GM21737 (cell line): ENCODE measurements around the gene CGNL1.

Experiments used
- ATAC-seq: cut with Tn5 transposase; IDR thresholded peaks from one replicate; pipeline ENCODE4 v1.9.1; 2021; ENCODE audit warnings: mild to moderate bottlenecking, moderate library complexity; ENCODE audit not compliant: unreplicated experiment

CGNL1 gene

GRCh38 chr15:57565311-57565710, 189.0 kb downstream of the CGNL1 start:
- ATAC-seq, result no peak

GRCh38 chr15:57566834-57567233, 190.5 kb downstream of the CGNL1 start:
- ATAC-seq, result no peak

- no peak for ATAC-seq
These were observed 191.6 kb downstream of the CGNL1 start for GRCh38 chr15:57567891-57568290.

DNA sequence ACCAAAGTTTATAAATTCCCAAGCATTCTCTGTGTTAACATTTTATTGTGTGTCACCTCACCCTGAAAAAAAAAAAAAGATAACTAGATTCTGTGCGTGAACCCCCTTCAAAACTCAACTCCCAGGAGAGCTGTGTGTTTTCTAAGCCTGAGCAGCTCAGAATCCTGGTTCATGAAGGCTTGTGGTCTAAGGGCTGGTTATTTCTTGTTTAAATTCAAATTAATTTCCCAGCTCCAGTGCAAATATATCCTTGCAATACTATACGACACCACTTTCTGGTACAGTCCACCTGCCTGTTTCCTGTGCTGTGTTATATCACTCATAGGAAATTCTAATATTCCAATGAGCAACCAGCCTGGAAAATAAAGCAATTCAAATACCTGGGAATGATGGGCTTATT, 192.0 kb downstream of the CGNL1 start:
- ATAC-seq, result no peak

DNA sequence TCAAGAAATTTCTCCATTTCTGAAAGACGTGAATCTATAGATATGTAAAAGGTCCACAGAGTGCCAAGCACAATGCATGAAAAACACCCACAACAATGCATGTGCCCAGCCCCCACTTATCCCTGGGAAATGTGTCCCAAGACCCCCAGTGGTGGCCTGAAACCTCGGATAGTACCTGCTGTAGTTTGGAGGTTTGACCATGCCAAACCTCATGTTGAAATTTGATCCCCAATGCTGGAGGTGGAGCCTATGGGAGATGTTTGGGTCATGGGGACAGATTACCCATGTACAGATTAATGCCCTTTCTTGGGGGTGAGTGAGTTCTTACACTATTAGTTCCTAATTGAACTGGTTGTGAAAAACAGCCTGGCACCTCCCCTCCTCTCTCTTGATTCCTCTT, 194.0 kb downstream of the CGNL1 start:
- no peak for ATAC-seq

- ATAC-seq, result no peak
These were observed 194.7 kb downstream of the CGNL1 start for GRCh38 chr15:57570994-57571393.

DNA sequence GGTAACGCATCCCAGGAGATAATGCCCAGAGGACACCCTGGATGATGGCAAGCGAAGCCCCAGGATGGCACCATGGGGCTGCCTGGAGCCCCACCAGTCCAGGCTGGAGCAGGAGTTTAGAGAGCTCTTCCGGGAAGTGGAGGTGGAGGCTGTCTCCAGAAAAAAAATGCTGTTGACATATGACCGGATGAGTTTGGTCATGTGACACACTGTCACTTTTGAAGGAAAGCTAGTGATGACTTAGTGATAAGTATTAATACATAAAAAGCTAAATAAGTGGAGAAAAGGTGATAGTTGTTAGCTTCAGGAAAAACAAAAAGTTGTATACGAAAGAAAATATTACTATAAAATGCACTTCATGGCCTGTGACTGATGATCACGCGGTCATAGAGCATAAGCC, 195.4 kb downstream of the CGNL1 start:
- no peak for ATAC-seq

GRCh38 chr15:57572468-57572867, 196.2 kb downstream of the CGNL1 start:
- ATAC-seq, result no peak

- no peak for ATAC-seq
These were observed 196.8 kb downstream of the CGNL1 start for GRCh38 chr15:57573151-57573550.

DNA sequence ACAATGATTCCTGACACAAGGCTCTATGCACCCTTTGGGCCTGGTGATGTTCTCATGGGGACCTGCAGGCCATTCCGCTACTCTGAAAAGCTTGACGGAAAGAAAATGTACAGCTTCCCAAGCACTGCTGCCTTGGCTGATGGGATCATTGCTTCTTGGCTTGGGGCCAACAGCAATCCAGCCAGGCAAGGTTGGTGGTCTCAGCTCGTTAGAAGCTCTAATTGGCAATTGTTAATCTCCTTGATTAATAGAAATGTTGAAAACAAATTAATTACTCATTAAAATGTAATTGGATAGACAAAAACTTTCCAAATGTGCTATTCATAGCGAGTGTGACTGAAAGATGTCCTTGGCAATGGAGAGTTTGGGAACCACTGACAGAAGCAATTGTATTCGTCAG, 199.1 kb downstream of the CGNL1 start:
- ATAC-seq, result no peak

DNA sequence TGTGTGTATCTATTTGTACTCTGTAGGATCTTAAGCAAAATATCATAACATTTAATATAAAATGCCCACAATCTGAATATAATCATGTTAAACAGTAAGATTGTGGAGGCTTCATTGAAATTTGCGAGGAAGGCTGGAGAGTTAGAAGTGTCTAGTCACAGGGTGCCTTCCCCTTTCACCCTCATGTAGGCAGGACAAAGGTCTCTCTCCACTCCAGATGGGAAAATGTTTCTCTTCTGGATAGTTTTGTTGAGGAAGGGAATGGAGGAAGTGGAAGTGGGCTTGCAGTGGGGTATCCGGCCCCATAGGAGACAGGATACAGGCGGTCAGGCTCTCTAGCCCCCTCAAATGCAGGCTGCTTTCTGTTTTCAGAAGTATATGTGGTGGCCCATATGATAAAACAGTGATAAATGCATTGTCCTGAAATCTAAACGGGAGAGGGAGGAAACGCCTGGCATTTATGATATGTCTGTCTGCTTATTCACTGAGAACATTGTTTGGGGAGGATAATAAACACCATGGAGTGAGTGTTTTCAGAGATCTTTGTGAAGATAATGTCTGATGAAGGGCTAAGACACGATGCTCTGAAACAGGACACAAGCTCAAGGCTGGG, 202.1 kb downstream of the CGNL1 start:
- ATAC-seq, result no peak

DNA sequence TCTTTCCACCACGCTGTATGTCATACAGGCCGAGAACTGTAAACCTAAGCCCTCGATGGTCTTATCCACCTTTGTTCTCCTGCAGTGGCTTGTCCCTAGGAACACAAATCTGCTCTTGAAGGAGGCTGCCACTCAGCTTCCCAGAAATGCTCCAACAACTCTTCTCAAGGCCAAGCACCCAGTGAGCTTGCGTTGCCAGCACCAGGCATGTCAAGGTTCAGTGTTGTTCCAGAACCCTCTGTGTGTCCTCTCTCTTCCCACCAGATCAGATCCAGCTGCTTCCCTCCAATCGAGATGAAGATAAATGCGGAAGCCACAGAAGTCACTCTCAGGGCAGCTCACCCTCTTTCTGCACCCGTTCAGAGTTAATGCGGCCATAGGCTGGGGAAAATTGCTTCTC, 204.1 kb downstream of the CGNL1 start:
- ATAC-seq, result no peak

GRCh38 chr15:57580866-57581265, 204.6 kb downstream of the CGNL1 start:
- no peak for ATAC-seq

DNA sequence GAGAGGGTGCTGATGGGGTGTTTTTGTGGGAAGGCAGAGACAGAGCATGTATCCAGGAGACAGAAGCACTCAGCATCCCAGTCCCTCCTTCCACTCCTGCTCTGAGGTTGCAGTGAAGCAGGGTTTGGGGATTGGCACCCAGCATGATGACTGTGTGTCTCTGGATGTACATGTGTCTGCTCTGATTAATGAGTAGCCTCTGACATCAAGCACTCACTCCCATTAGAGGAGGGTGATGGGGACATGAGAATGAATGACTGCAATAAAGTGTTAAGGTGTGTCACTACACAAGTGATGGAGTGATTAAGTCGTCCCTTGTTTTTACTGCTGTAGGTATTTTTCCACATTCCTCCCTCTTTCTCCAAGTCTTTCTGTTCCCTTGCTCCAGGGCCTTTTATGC, 205.8 kb downstream of the CGNL1 start:
- ATAC-seq, result no peak

GRCh38 chr15:57583282-57583681, 207.0 kb downstream of the CGNL1 start:
- ATAC-seq, result no peak

DNA sequence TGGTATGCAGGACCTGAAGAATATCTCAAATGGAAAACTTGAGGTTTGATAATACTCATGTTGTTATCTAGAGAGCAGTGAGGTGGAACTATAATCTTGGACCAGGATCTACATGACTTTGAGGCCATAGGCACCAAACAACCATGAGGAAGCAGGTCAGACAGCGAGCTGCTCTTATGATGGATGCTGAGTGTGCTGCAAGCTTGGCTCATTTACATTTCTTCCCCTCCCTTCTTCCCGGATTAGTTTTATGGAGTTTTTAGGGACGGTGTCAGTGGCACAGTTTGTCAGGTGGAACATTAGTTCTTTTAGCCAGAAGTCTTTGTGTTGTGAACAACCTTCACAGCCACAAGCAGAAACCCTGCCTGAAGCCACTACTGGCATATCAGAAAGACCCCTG, 207.4 kb downstream of the CGNL1 start:
- no peak for ATAC-seq

DNA sequence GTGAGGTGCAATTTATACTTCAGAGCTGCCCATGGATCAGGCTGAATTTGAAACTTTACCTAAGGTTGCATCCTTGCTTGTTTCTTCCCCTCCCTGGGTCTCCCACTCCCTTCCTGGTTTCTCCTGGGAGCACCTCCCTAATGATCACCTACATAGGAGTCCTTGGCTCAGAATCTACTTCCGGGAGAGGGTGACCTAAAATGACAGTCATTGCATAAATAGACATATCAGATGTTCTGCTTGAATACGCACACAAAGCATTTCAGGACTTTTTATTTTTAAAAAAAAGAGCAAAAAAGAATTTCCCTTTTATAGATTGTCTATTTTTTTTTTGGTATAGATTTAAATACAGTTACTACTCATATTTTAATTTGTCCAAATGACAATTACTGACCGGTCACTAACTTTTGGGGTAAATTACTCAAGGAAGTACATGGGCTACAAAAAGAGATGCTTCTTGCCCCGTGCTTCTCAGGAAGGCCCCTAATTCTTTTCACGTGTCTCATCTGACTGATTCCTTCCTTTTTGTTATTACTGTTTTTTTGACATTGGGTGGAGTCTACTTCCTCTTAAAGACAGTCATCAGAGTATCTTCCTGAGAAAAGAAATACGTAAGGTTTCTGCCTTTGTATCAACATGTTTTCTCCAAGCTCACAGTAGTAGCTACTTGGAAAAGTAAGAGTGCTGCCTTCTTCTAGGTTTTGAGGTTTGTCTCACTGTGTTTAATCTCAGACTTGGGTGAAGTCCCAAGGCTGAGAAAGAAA, 210.5 kb downstream of the CGNL1 start:
- ATAC-seq, result no peak

- ATAC-seq, result no peak
These were observed 213.0 kb downstream of the CGNL1 start for GRCh38 chr15:57589281-57589680.

DNA sequence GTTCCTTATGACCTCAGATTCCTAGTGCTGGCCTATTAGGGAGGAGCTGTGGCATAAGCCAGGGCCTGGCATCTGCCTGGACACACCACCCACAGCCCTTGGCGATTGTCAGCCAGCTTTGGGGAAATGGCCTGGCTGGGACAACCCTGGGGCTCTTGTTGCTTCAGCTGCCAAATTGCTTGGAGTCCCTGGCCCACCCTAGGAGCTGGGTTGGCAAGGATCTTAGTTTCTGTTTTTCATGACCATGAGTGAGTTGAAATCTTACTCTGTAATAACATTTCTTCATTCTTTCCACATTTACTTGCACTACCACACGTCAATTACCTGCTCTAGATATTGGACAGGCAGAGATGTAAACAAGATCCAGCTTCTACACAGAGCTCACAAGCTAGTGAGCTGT, 213.4 kb downstream of the CGNL1 start:
- no peak for ATAC-seq

DNA sequence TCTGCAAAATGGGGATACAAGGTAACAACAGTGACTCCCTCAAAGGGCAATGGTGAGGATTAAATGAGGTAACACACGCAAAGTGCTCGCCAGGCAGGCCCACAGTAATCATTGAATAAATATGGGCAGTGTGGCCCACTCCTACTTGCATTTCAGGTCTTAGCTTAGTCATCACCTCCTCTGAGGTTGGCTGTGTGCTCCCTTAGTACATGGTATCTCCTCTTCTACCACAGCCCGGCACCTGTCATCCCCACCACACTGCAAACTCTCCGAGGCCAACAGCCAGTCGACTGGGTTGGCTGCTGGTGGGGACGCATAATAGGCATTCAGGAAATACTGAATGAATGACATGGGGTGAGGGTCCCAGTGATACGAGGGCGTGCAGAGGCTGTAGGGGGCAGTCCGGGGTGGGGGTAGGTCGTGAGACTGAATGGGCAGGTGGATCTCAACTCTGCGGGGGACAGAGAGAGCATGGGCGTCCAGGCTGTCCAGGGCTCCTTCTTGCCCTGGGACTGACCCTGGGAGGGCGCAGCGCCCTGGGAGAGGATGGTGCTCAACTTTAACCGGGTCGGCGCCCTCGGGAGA, 215.0 kb downstream of the CGNL1 start:
- no peak for ATAC-seq

DNA sequence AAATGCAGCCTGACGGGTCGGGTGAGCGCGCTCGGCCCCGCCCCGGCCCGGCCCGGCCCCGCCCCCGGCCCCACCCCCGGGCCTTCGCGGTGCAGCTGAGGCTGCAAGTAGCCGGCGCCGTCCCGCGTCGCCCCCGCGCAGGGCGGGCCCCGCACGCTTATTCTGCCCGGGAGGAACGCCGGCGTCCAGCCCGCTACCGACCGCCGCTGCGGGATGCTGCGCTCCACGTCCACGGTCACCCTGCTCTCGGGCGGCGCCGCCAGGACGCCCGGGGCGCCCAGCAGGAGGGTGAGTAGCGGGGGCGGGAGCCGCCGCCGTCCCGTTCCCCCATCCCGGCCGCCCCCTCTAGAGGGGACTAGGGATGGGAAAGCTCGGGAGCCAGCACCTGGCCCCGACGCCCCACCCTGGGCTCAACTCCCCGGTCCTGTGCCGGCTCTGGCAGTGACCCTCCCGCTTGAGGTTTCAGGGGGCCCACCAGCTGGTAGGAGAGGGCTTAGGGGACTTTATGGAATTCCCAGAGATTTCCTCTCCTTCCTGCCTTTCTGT, 215.6 kb downstream of the CGNL1 start, which contains the start of gene MYZAP:
Gene MYZAP (plus strand): TSS at position 83 of the 546 bp plus-strand sequence. CDS start 131 bp downstream, at position 214.
- ATAC-seq, result no peak

- no peak for ATAC-seq
These were observed 216.1 kb downstream of the CGNL1 start for GRCh38 chr15:57592426-57592825.
